ENCODE data around the gene PPP2R5C. TPM values are rescaled to one million over a fixed set of nuclear protein-coding genes. Genes with fewer than 3 reads are reported as not detected.

The PPP2R5C gene
- total and polyA plus RNA-seq, 2 of the 8 experiments (the other 6 are each of a cell fraction or from before 2014, with no cell fraction given), result 49.6 to 95.9 TPM

DNA sequence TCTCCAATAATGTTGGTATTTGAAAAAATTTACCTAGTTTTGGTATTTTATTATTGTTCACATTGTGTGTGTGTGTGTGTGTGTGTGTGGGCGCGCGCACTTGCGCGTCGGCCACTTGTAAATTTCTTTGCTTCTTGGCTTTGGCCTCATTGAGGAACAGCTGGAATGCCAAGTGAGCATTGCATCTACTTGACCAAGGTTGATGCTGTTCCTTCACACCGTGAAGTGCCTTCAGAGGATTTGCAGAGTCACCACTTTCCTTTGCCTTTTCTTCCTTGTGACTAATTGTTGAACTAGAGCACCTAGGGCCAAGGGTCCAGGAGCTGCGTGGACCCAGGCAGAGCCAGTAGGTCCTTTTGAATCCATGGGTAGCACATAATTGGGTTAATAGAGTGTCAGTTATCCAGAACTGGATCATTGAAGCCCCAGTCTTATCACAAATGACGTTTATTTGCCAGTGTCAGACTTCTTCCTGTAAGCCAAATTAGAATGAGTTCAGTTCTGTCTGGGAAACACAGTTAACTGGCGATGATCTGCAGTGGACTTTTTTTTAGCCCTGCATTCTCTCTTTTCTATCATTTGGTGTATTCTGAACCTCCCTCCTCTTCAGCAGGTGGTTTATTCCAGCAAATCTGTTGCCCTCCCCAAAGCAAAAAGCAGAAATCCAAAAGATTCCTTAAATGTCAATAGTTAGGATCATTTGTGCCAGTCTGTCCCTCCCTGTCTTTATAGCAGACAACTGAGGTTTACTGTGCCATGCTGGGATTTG lies 2.6 kb downstream of the PPP2R5C start (continued):
- TF ChIP-seq, protein P1, sequence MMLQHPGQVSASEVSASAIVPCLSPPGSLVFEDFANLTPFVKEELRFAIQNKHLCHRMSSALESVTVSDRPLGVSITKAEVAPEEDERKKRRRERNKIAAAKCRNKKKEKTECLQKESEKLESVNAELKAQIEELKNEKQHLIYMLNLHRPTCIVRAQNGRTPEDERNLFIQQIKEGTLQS (IDR thresholded peaks at IDR 0.05; ENCODE audit: insufficient read depth, low read depth, low read length), result no peak
- TF ChIP-seq EP300 (IDR thresholded peaks at IDR 0.05; ENCODE audit: borderline replicate concordance in 1 of 2, low read depth in 2 of 2, low read length in 2 of 2), result no peak
- no peak for TF ChIP-seq CTBP2 (IDR thresholded peaks at IDR 0.05; ENCODE audit: borderline replicate concordance, insufficient read depth, insufficient read length, low read length)
- no peak for TF ChIP-seq RNF2 (IDR thresholded peaks at IDR 0.05; ENCODE audit: borderline replicate concordance, low read depth, low read length, missing control alignments, poor library complexity, severe bottlenecking)
- no peak for TF ChIP-seq KDM5A (IDR thresholded peaks at IDR 0.05; ENCODE audit: low read length)
